Fibroblast of pulmonary artery (primary cell): ENCODE data around the gene WDR75.

Experiments
- DNase-seq: peaks from one replicate; pipeline ENCODE4 v3.0.0-alpha.2; 2010; ENCODE audit warnings: low read depth
- H3K4me3 ChIP-seq: replicated peaks from 2 replicates; pipeline ENCODE4 v1.5.1; 2011; ENCODE audit warnings: low read depth, mild to moderate bottlenecking, control low read depth, low read length, moderate library complexity
- CTCF ChIP-seq: IDR thresholded peaks from 2 replicates; pipeline ENCODE4 v1.5.1; 2011; ENCODE audit warnings: mild to moderate bottlenecking, control low read depth, low read length, inconsistent platforms; ENCODE audit errors: missing control alignments

Gene WDR75

DNA sequence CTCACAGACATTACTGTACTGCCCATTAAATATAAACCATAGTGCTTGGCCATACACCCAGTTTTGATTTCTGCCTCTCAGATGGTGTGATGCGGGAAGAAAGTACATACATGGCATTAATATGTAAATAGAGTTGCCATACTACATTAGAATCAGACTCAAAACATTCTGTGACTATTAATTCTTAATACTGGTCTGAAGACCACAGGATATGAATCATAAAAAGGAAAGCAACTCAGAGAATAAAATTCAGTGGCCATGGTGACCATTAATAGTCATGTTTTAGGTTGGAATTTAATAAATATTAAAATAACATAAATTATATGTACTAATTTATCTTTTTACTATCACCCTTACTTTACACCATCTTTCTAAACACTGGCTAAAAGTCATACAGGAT, 33.0 kb upstream of the WDR75 start:
- TF ChIP-seq CTCF = no peak
- no peak overlapping the region for H3K4me3 ChIP-seq
- DNase-seq = peak; percentile 18

DNA sequence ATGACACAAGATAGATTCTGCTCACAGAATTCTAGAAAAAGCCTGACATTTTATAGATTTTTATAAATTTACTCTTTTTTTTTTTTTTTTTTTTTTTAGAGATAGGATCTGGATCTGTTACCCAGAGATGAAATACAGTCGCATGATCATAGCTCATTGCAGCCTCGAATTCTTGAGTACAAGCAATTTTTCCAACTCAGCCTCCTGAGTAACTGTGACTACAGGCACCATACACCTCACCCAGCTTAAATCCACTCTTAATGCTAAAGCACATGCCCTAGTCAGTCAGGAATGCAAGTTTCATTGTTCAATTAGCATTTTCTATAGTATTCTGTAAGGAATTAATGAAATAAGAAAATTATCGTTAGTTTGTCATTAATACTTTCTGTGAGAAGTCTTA, 32.1 kb upstream of the WDR75 start:
- no peak for TF ChIP-seq CTCF
- no peak overlapping the region for H3K4me3 ChIP-seq
- no peak for DNase-seq

GRCh38 chr2:189409647-189410046, 31.6 kb upstream of the WDR75 start:
- no peak for TF ChIP-seq CTCF
- H3K4me3 ChIP-seq = no peak overlapping the region
- DNase-seq = peak; percentile 21

DNA sequence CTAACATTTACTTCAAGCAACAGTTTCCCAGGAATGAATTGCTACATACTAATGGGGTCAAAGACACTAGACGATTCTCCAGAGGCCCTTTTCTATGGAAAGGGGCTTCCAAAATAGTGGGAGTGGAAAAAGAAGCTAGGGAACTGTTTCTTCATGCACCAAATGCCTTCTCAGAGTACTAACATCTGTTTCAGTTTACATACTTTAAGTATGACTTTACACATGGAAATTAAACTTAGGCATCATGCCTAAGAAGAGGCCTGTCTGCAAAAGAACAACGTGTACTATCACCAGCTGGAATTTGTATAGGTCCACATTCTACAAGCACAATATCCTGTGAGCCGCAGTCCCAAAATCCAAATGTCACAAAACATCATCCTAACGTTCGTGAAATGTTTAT, 29.4 kb upstream of the WDR75 start:
- DNase-seq = peak; percentile 95
- no peak overlapping the region for H3K4me3 ChIP-seq
- no peak for TF ChIP-seq CTCF

DNA sequence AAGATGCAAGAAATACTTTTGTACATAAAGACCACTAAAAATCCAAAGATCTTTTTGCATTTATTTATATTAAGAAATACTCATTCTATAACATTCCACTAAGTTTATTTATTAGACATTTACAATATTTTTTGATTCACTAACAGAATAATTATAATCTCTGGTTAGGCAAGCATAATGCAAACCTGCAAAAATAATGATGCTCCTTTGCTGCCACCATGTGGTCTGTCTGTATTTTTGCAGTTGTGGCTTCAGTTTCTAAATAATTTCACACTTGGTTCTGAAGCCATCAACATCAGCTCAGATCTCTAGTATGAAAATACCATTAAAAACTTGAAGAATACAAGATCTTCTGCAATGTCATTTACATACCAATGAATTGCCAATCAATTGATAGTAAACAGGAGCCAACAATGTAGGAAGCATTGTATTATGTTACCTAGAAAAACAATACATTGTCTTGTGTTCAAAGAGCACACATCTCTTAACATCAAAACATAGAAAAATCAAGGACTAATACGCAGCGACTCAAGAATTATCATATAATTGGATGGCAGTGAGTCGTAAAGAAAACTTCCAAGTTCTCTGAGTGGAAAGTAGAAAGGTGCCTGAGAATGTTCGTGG, 28.8 kb upstream of the WDR75 start:
- DNase-seq = peak; percentile 85
- peak; percentile 63 for TF ChIP-seq CTCF
- no peak overlapping the region for H3K4me3 ChIP-seq

DNA sequence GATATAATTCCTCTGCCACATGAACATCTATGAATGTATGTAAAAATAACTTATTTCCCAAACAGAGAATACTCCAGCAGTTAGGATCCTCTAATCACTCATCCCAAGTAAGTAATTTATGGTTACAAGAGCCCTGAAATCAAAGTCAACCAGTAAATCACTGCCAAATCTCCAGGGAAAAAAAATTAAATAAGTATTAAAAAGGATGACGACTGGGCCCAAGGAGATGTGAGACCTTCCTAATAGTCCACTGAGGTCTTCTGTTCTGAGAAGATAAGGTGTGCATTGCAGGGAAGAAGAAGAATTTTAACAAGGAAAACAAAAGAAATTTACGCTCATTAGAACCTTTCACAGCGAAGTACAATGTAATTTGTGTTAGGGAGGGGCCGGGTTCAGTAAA, 28.0 kb upstream of the WDR75 start:
- no peak for DNase-seq
- H3K4me3 ChIP-seq = no peak overlapping the region
- TF ChIP-seq CTCF = no peak

DNA sequence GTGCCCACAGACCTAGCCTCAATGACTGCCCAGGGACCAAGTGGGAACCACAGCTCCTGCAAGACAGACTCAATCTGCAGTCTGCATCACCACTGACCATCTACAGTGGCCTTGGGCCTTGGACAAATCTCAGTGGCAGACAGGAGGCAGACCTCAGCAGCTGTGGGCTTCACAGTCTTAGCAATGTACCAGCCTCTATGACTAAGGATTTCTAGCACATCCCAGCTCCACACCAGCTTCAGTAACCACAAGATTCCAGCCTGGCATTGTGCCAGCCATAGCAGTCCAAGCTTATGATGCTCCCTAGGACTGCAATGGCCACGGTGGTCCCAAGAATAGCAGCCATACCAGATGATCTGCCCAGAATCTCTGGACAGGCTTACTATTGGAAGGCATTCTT, 19.6 kb upstream of the WDR75 start:
- DNase-seq = peak; percentile 84
- peak; percentile 18 for TF ChIP-seq CTCF
- no peak overlapping the region for H3K4me3 ChIP-seq
